ENCODE results near the gene SIMC1. TPM values are rescaled to one million over a fixed set of nuclear protein-coding genes. Genes with fewer than 3 reads are reported as not detected.

Gene SIMC1
- polyA plus RNA-seq, 3 donors from 2014 or later = 2.4 to 13.1 (median 8.7) TPM

DNA sequence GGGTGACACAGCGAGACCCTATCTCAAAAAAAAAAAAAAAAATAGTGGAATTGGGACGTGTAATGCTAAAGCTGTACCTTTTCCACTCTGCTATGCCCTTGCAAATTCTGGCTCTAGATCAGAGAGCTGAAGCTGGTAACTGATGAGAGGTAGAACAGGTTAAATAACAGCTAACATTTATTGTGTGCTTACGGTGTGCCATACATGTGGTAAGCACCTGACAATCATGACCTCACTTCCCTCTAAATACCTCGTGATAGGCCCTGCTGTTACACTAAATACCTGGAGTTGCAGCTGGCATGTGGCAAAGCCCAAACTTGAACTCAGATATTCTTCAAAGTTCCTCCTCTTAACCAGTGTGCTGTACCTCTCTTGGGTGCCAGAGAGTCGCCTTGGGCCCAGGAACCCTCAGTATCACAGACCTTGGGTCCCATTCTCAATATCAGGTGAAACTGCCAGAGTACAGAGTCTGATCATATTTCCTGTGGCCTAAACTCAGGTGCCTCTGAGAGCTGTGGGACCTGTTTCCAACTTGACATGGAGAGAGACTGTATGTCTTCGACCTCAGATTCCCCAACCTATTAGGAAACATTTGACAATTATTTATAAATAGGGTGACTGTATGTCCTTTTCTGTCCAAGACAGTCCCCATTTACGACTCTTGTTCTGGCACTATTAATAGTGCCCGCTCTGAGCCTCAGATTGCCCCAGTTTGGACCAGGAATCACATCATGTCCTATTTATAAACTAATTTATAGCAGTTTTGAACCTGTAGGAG is 131.9 kb downstream of the SIMC1 start:
- H3K27ac Mint-ChIP-seq = no peak overlapping the region
- H3K36me3 Mint-ChIP-seq = peaks cover 3 to 14% (median 7%) of the 10 kb centered on the region in 3 donors
- H3K4me3 Mint-ChIP-seq = no peak overlapping the region
- peaks cover 0 to 4% (median 2%) of the 10 kb centered on the region in 3 donors for H3K27me3 Mint-ChIP-seq (ENCODE audit: low read depth in 3 of 3)
- H3K4me1 Mint-ChIP-seq = peaks cover 3 to 6% of the 10 kb centered on the region in 2 donors
- DNase-seq = no peak
- no peaks in the 10 kb centered on the region for H3K9me3 Mint-ChIP-seq

- Mint-ChIP-seq H3K4me1 (peaks cover 0 to under 1% of the 10 kb centered on the region in 2 donors), H3K27me3 (ENCODE audit: low read depth in 3 of 3) (peaks cover 0 to 4% (median 2%) of the 10 kb centered on the region in 3 donors), H3K27ac (no peak overlapping the region), H3K4me3 (no peak overlapping the region), H3K9me3 (no peaks in the 10 kb centered on the region), H3K36me3 (peaks cover 3 to 14% (median 7%) of the 10 kb centered on the region in 3 donors)
- no peak for DNase-seq
These were observed 133.7 kb downstream of the SIMC1 start for GRCh38 chr5:176371621-176372539.

DNA sequence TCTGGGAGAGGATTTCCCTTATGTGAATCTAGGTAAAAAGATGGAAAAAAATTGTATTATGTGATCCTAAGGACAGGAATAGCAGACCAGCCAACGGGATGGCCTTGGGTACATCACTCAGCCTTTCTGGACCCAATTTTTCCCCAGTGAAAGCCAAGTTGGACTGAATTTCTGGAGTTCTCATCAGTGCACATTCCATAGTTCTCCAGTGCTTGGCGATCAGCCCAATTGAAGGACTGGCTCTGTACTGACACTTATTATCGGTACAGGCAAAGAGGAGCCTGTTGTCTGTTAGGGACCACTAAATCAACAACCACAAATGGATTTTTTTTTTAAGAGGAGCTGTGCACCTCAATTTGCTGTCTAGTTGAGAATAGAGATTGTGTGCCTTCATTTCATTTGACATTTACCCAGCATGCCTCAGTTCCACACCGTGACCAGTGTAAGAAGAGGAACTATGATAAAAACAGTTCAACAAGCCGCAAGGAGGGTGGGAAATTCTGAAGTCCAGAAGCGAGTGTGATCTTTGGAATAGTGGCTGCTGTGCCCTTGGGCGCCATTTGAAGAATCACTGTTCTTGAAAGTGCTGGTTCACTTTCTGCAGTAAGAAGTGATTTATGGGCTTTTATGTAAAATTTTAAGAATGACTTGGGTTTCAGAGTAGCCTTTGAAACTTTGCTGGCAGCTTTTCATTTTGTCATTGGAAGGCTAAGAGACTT is 135.0 kb downstream of the SIMC1 start:
- DNase-seq = no peak
- no peaks in the 10 kb centered on the region for H3K9me3 Mint-ChIP-seq
- H3K4me3 Mint-ChIP-seq = no peak overlapping the region

DNA sequence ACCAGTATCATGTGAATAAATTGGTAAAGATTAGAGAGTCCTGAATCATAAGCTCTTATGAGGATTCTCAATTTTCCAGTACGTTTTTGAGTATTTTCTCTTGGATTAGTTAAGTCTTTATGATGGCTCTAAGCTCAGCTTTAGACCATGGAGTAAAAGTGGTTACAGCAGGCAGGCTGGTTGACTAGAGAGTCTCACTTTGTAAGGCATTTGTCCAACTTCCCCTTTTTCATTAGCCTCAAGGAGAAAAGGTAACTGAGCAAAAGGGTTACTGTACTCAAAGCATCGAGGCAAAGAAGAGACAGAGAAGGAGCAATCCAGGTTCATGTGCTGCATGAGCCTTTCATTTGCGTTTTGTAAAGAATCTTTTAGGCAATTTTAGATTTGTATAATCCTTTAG is 141.7 kb downstream of the SIMC1 start:
- Mint-ChIP-seq H3K4me3 (no peak overlapping the region), H3K9me3 (no peaks in the 10 kb centered on the region), H3K36me3 (peaks cover 4 to 24% (median 11%) of the 10 kb centered on the region in 3 donors), H3K4me1 (no peaks in the 10 kb centered on the region), H3K27me3 (ENCODE audit: low read depth in 3 of 3) (peaks cover 0 to 3% (median 0%) of the 10 kb centered on the region in 3 donors), H3K27ac (no peak overlapping the region)
- DNase-seq = no peak

More for the DNA sequence above, 135.0 kb downstream of the SIMC1 start:
- H3K4me1 Mint-ChIP-seq = no peaks in the 10 kb centered on the region
- H3K27ac Mint-ChIP-seq = no peak overlapping the region
- peaks cover 0 to 2% (median 1%) of the 10 kb centered on the region in 3 donors for H3K27me3 Mint-ChIP-seq (ENCODE audit: low read depth in 3 of 3)
- H3K36me3 Mint-ChIP-seq = peaks cover 0 to 4% (median 3%) of the 10 kb centered on the region in 3 donors

DNA sequence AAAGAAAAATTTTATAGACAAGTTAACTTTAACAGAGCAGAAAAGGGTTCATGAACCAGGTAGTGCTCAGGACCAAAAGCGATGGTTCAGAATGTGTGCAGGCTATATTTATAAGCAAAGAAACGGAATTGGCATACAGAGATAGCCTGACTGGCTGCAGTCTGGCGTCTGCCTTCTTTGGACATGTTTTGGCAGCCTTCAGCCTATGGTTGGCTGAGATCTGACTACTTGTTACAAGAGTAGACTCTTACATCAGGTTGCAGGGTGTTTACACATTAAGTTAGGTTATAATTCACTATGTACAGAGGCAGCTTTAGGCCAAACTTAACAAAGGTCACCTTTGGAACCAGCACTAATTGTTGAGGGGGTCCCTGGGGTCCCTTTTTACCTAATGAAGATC is 143.2 kb downstream of the SIMC1 start:
- Mint-ChIP-seq H3K36me3 (peaks cover 4 to 33% (median 11%) of the 10 kb centered on the region in 3 donors), H3K4me1 (peaks cover 0 to 4% of the 10 kb centered on the region in 2 donors), H3K4me3 (no peak overlapping the region), H3K9me3 (no peaks in the 10 kb centered on the region), H3K27ac (no peak overlapping the region), H3K27me3 (ENCODE audit: low read depth in 3 of 3) (peaks cover 0 to 3% (median 0%) of the 10 kb centered on the region in 3 donors)
- no peak for DNase-seq

GRCh38 chr5:176381979-176382378 is 143.8 kb downstream of the SIMC1 start:
- no peak overlapping the region for H3K4me3 Mint-ChIP-seq
- H3K9me3 Mint-ChIP-seq = no peaks in the 10 kb centered on the region
- H3K27ac Mint-ChIP-seq = no peak overlapping the region
- H3K4me1 Mint-ChIP-seq = peaks cover 4 to 10% of the 10 kb centered on the region in 2 donors
- peaks cover 4 to 34% (median 11%) of the 10 kb centered on the region in 3 donors for H3K36me3 Mint-ChIP-seq
- DNase-seq = no peak
- peaks cover 0 to 3% (median 0%) of the 10 kb centered on the region in 3 donors for H3K27me3 Mint-ChIP-seq (ENCODE audit: low read depth in 3 of 3)

- no peak for DNase-seq
- H3K4me3 Mint-ChIP-seq = no peak overlapping the region
- no peaks in the 10 kb centered on the region for H3K9me3 Mint-ChIP-seq
- peaks cover 12 to 17% of the 10 kb centered on the region in 2 donors for H3K4me1 Mint-ChIP-seq
- H3K27me3 Mint-ChIP-seq (ENCODE audit: low read depth in 3 of 3) = peaks cover 0 to 2% (median 0%) of the 10 kb centered on the region in 3 donors
- H3K36me3 Mint-ChIP-seq = peaks cover 4 to 34% (median 11%) of the 10 kb centered on the region in 3 donors
- H3K27ac Mint-ChIP-seq = no peak overlapping the region
These were observed 144.5 kb downstream of the SIMC1 start for GRCh38 chr5:176382721-176383120.

- Mint-ChIP-seq H3K4me3 (no peak overlapping the region), H3K4me1 (peaks cover 18 to 24% of the 10 kb centered on the region in 2 donors), H3K27me3 (ENCODE audit: low read depth in 3 of 3) (peaks cover 0 to 2% (median 0%) of the 10 kb centered on the region in 3 donors), H3K9me3 (no peaks in the 10 kb centered on the region), H3K36me3 (peaks cover 4 to 34% (median 11%) of the 10 kb centered on the region in 3 donors), H3K27ac (no peak overlapping the region)
- DNase-seq = no peak
These were observed 145.2 kb downstream of the SIMC1 start for GRCh38 chr5:176383248-176383905.

GRCh38 chr5:176383961-176384360 is 145.7 kb downstream of the SIMC1 start:
- Mint-ChIP-seq H3K36me3 (peaks cover 4 to 34% (median 11%) of the 10 kb centered on the region in 3 donors), H3K4me3 (no peak overlapping the region), H3K27me3 (ENCODE audit: low read depth in 3 of 3) (peaks cover 0 to 5% (median 4%) of the 10 kb centered on the region in 3 donors), H3K27ac (no peak overlapping the region), H3K4me1 (peaks cover 19 to 29% of the 10 kb centered on the region in 2 donors), H3K9me3 (no peaks in the 10 kb centered on the region)
- DNase-seq = no peak

DNA sequence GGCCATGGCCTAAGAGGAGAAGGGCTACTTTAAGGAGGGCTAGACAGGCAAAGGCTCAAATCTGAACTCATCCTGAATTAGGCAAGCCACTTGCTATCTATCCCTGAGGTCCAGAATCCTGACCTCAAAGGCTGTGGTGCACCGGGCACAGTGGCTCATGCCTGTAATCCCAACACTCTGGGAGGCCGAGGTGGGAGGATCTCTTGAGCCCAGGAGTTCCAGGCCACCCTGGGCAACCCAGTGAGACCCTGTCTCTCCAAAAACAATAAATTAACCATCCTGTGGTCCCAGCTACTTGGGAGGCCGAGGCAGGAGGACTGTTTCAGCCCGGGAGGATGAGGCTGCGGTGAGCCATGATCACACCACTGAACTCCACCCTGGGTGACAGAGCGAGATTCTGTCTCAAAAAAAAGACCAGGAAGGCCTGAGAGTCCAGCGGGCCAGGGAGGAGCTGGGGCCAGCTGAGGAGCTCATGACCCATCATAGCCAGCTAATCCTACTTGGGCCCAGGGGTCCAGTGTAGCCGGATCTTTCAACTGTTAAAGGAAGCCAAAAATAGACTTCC is 146.2 kb downstream of the SIMC1 start:
- Mint-ChIP-seq H3K27ac (no peak overlapping the region), H3K27me3 (ENCODE audit: low read depth in 3 of 3) (peaks cover 0 to 8% (median 5%) of the 10 kb centered on the region in 3 donors), H3K4me1 (peaks cover 24 to 33% of the 10 kb centered on the region in 2 donors), H3K9me3 (no peaks in the 10 kb centered on the region), H3K4me3 (no peak overlapping the region), H3K36me3 (peaks cover 4 to 34% (median 11%) of the 10 kb centered on the region in 3 donors)
- no peak for DNase-seq

DNA sequence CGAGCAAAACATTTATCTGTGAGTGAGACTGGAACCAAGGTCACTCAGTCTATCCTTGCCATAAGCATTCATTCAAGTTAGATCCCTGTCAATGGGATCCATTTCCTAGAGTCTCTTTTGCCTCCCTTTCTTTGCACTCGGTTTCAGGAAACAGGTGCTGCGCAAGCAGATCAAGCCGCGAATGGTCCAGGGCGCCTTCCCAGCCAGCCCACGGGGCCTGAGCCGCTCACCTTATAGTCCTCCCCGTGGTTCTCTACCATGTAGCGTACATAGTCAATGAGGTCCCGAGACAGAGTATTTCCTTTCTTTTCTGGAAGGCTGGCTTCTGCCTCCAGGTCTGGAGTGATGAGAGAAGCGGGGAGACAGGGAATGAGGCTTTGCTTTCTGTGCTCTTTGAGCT is 146.8 kb downstream of the SIMC1 start:
- no peak overlapping the region for H3K4me3 Mint-ChIP-seq
- H3K9me3 Mint-ChIP-seq = no peaks in the 10 kb centered on the region
- DNase-seq = no peak
- peaks cover 0 to 8% (median 5%) of the 10 kb centered on the region in 3 donors for H3K27me3 Mint-ChIP-seq (ENCODE audit: low read depth in 3 of 3)
- H3K27ac Mint-ChIP-seq = no peak overlapping the region
- H3K36me3 Mint-ChIP-seq = peaks cover 4 to 28% (median 5%) of the 10 kb centered on the region in 3 donors
- H3K4me1 Mint-ChIP-seq = peaks cover 28 to 37% of the 10 kb centered on the region in 2 donors

- peaks cover 4 to 29% (median 4%) of the 10 kb centered on the region in 3 donors for H3K36me3 Mint-ChIP-seq
- H3K9me3 Mint-ChIP-seq = no peaks in the 10 kb centered on the region
- peak overlapping the region in 3 of 5 donors; percentile 26 to 99 (median 99) for H3K4me3 Mint-ChIP-seq
- no peak for DNase-seq
- H3K27ac Mint-ChIP-seq = peak overlapping the region in 2 of 6 donors; percentile 46 to 62
- H3K27me3 Mint-ChIP-seq (ENCODE audit: low read depth in 3 of 3) = peaks cover 0 to 8% (median 7%) of the 10 kb centered on the region in 3 donors
- H3K4me1 Mint-ChIP-seq = peaks cover 32 to 37% of the 10 kb centered on the region in 2 donors
These were observed 148.3 kb downstream of the SIMC1 start for GRCh38 chr5:176386491-176386890.

Data from immature natural killer cell (primary cell).